Breast epithelium (tissue), 3 donors: Measurements from ENCODE around the gene VSTM2B.

Experiments used
- POLR2AphosphoS5 ChIP-seq, 3 donors: sonication (generic); formaldehyde crosslinking; IDR thresholded peaks; one replicate each; pipeline ENCODE4 v1.6.1; 2017; ENCODE audit warnings: antibody characterized with exemption in 3 of 3
- TF ChIP-seq, protein P1 (sequence below), 3 donors: fragments of 450-650 bp; IDR thresholded peaks; one replicate each; pipeline ENCODE4 v1.5.1; 2016 to 2017; ENCODE audit warnings: antibody characterized with exemption in 3 of 3, mild to moderate bottlenecking in 3 of 3, moderate library complexity in 3 of 3

DNA sequence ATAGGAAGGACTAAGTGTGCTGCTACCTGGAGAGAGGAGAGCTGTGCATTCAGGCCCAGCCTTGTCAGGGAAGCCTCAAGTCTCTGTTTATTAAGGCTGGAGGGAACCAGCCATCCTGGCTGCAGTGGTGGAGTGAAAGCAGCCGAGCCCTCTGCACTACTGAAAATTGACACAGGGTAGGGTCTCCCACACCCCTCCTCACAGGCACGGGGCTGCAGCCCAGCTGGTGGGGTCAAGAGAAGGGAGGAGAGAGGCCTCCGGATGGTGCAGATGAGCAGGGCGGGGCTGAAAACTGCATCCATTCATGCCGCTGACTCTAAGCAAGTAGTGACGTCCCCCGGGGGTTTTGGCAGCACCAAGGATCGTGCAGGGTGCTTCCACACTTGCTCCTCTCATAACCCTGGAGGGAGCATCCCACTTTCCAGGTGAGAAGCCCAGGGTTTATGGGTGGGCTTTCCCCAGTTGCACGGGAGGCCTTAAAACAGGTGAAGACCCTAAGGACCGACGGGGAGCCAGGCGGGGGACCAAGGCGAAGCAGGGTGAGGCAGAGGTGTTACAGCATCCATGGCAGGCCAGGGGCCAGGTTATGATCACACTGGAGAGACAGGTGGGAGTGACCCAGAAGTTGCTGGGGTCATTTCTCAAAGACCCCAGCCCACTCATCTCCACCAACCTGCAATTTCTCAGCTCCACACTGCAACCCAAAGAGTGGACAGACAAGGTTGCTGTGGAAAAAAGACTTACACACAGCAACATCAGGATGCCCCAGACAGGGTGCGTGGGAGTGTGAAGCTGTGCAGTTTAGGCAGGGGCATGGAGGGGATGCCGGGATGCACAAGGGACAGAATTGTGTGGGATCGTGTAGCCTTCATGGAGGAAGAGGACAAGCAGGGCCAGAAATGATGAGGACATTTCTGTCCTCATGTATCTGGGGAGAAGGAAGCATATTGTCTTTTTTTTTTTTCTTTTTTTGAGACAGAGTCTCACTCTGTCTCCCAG lies 36.8 kb downstream of the VSTM2B start:
- TF ChIP-seq, protein P1, sequence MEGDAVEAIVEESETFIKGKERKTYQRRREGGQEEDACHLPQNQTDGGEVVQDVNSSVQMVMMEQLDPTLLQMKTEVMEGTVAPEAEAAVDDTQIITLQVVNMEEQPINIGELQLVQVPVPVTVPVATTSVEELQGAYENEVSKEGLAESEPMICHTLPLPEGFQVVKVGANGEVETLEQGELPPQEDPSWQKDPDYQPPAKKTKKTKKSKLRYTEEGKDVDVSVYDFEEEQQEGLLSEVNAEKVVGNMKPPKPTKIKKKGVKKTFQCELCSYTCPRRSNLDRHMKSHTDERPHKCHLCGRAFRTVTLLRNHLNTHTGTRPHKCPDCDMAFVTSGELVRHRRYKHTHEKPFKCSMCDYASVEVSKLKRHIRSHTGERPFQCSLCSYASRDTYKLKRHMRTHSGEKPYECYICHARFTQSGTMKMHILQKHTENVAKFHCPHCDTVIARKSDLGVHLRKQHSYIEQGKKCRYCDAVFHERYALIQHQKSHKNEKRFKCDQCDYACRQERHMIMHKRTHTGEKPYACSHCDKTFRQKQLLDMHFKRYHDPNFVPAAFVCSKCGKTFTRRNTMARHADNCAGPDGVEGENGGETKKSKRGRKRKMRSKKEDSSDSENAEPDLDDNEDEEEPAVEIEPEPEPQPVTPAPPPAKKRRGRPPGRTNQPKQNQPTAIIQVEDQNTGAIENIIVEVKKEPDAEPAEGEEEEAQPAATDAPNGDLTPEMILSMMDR (IDR thresholded peaks at IDR 0.05): no peak
- no peak for TF ChIP-seq POLR2AphosphoS5 (IDR thresholded peaks at IDR 0.05)
